Stimulated activated CD8-positive, alpha-beta memory T cell treated with anti-CD3 and anti-CD28 coated beads, Interleukin-15, amount 100 ng/mL, for 48 hours (primary cell): Measurements from ENCODE around the gene ADGRV1.
"Not testable (repeated sequence)": the region's sequence is repeated elsewhere in the genome, so short reads cannot be mapped to it uniquely, and the experiment has no call there.

Experiments used
- DNase-seq, 2 donors: peaks; one replicate each; pipeline ENCODE4 v3.0.0-alpha.2; 2020; ENCODE audit warnings: low read depth in 2 of 2

ADGRV1 gene

DNA sequence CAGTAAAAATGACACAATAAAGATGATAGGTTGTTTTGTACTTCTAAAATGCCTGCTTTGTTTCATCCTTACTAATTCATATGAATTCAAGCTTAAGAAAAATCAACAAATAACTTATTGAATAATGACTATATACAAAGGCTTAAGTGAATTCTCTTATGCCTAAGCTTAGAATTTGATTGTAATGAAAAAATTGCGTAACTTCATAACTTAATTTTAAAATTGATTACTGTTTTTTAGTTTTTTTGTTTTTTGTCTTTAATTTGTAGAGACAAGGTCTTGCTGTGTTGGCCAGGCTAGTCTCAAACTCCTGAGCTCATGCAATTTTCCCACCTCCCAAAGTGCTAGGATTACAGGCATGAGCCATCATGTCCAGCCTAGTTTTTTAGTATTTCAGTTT, 432.6 kb downstream of the ADGRV1 start:
- no peak for DNase-seq

DNA sequence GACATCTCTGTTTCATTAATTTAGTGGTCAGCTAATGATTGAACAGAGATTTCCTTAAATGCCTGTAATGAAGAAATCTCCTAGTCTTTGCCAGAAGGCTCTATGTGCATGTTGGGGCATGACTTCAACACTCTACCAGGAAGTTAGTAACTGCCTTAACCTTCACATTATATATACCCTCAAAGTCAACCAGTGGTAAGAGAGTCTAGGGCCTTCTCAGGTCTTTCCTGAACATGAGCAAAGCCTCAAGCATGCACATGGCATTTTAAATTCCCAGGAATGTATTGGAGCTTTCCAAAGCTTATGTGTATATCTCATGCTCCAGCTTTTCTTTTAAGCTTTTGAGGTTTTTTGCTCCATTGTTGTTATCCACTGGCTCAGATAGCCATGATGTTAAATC, 436.2 kb downstream of the ADGRV1 start:
- no peak for DNase-seq

DNA sequence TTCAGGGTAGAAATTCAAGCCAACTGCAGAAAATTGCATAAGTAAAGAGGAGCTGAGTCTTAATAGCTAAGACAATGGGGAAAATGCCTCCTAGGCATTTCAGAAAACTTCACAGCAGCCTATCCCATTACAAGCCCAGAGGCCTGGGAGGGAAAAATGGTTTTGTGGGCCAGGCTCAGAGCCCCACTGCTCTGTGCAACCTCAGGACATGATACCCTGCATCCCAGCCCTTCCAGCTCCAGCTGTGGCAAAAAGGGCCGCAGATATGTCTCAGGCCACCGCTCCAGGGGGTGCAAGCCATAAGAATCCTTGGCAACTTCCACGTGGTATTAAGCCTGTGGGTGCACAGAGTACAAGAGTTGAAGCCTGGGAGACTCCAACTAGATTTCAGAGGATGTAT, 437.5 kb downstream of the ADGRV1 start:
- DNase-seq: no peak

DNA sequence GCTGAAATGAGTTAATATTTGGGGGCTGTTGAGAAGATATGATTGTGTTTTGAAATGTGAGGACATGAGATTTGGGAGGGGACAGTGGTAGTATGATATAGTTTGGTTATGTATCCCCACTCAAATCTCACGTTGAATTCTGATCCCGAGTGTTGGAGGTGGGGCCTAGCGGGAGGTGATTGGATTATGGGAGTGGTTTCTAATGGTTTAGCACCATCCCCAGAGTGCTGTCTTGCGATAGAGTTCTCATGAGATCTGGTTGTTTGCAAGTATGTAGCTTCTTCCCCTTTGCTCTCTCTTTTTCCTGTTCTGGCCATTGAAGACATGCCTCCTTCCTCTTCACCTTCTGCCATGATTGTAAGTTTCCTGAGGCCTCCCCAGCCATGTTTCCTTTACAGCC, 438.5 kb downstream of the ADGRV1 start:
- no peak for DNase-seq

DNA sequence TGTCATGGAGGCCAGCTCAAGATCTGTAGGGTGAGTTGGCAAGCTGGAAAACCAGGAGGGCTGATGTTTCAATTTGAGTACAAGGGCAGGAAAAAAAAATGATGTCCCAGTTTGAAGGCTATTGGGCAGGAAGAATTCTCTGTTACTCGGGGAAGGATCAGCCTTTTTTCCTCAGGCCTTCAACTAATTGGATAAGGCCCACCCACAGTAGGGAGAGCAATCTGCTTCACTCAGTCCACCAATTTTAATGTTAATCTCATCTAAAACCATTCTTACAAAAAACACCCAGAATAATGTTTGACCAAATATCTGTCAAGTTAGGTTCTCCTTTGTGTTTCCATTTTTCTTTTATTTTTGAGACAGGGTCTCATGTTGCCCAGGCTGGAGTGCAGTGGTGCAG, 442.1 kb downstream of the ADGRV1 start:
- DNase-seq: no peak

DNA sequence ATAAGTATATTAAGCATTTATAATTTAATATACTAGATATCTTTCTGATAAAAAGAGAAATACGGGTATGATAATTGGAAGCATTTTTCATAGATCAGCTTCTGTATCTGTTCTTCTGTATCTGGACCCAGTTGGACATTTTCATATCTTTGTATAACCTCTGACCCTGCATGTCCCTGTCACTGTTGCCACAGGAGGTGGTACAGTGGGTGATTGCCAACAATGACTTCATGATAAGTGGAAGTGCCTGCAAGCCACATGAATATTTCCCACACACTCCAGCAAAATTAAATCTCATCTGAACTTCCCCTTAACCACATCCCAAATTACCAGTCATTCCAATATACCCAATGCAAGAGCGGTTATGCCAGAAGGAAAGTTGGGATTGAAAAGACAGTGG, 448.1 kb downstream of the ADGRV1 start:
- DNase-seq: no peak

DNA sequence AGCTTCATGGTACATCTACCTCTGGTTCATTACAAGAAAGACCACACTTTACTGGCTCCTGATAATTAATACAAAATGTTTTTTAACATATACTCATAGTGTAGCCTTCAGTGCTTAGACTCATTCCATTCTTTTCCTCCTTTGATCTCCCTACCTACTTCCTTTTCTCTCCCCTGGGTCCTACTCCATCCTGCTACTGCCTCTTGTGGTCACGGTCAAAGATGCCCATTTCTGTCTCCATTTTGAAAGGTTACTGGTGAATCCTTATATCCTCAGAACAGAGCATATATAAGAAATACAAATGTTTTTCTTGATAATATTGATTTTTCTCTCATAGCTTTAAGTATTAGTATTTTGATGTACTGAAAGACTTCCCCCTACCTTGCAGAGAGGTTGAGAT, 448.7 kb downstream of the ADGRV1 start:
- no peak for DNase-seq

DNA sequence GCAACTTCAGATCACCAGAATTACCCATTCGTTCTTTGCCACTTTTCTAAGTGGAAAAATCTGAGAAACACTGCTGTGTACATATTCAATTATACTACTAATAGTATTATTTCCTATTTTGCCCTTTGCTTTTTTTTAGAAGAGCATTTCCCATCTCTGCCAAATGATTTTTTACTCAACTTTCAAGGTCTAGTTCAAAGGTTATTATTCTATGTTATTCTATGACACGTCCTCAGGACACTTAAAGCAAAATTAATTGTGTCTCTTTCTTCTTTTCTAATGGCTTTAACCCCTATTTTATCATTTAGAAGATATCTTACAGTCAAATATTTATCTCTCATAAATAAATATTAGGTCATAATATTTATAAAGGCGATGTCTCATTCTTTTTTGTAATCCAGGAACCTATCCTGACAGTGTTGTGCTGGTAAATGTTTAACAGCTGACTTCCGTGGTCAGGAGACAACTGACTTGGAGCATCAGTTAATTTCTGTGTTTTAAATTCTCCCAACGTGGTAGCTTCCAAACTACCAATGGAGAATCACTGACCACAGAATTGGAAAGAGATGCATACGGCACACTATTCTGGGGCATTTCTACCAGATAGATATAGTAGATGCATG, 449.3 kb downstream of the ADGRV1 start:
- DNase-seq: no peak

DNA sequence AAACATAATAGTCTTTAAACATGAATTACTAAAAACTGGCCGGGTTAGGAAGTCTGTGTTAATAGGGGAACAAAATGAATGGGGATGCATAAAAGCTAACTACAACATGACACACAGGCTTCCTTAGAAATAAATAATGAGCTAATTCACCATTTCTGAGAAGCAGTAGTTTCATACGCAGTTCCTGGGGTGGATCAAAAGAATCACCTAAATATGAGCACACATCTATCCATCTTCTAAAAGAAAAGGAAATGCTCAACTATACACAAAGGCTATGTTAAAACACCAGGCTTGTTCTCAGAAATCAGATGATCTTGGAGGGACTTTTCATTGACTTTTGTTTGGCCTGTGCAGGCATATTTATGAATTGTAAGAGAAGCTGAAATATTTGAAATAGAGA, 451.5 kb downstream of the ADGRV1 start:
- no peak for DNase-seq

DNA sequence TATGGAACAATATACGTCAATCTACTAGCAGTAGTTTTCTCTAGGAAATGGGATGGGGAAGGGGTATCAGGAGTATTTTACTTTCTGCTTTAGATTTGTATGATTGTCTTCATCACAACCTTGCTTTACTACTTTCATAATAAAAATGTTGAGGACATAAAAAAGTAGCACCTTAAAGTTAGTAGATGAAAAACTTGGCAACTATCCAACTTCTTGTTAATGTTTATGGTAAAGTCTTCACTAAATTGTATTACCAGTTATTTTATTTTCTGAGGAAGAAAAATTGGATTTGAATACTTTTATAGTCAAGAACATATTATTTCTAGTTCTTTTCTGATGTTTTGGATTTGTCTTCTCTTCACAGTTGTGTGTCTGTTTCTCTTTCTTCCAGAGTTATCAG, 452.4 kb downstream of the ADGRV1 start:
- DNase-seq: no peak

DNA sequence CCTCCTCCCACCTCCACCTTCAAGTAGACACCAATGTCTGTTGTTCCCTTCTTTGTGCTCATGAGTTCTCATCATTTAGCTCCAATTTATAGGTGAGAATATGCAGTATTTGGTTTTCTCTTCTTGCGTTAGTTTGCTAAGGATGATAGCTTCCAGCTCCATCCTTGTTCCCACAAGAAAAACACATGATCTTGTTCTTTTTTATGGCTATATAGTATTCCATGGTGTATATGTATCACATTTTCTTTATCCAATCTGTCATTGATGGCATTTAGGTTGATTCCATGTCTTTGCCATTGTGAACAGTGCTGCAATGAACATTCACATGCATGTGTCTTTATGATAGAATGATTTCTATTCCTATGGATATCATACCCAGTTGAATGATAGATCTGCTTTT, 454.3 kb downstream of the ADGRV1 start:
- not testable (repeated sequence) for DNase-seq

DNA sequence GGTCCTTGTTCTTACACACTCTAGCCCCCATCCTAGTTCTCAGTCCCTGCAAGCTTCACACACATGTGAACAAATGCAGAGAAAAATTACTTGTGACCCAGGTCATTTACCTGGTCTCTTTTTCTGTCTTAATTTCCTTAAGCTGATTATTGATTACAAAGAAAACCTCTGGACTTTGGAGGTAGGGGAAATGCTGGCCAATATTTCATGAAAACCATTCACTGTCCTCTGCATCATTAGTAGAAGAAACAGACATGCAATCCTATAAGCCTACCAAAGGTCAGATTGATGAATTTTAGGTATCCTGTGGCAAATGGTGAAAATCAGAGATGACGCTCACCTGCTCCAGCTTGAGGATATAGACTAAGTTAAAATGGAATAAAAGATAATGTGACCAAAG, 457.7 kb downstream of the ADGRV1 start:
- DNase-seq: no peak

DNA sequence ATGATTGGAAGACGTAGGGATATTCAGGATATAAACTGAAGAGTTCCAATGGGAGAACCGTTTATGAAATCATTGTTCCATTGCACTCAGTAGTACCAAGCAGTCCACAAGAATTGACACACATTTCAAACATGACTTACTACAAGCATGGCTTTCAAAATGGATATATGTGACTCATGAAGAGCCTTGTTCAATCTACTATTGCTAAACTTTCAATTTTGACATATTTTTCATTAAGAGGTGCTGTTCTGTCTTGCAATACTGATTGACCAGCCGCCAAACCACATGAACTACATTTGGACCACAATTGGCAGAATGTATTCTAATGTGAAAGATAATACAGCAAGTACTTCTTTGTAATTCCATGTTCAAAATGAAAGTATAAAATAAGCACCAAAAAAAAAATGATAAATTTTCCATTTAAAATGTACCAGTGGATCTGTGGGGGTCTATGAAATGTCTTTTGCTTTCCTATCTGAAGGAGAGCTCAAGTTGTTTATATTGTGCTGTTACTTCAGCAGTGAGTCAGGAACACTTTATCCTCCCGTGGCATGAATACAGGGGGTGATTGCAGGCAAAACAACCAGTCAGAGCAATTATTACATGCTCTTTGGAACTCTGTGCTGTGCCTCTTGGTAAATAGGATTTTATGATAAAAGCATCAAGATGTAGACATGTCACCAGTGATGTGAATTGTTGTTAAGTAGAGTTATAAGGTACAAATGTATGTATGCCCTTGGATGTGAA, 458.5 kb downstream of the ADGRV1 start:
- no peak for DNase-seq

DNA sequence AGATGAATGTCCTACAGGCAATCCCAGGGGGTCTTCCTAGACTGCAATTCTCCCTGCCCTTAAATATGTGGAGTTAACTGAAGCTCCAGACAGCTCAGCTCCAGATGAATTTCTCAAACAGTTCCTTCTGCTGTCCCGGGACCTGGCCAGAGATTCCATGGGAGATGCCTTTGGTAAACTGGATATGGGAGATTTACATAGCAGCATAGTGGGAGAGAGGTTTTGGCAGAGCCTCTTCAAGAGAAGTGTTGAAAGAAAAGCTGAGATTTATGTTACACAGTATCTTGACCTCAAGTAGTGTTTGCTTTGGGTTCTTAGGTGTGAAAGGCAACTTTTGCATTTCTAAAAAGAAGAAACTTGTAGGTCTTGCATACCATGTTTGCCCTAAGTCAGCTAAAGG, 459.6 kb downstream of the ADGRV1 start:
- no peak for DNase-seq

DNA sequence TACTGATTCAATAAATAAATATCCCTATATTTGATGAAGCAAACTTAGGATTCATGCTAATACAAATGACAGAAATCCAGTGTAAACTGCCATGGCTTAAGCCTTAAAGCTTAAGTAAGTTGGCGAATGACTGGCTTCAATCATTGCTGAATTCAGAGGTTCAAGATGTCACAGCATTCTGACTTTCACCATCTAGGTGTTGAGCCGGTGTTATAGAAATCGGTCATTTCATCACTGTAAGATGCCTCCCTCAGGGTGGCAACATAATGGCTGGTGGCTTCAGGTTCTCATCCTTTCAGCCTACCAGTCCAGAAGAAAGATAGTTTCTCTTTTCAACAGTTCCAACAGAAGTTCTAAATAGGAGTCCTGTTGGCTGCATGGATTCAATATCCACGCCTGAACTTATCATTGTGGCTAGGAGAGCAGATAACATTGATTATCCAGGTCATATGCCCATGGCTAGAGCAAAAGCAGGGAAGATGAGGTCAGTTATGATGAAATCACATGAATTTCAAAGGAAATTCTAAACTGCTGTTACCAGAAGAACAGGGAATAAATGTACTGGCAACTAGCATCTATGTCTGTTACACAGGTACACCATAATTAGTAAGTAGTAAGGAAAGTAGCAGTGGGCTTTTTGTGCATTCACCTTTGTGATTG, 460.2 kb downstream of the ADGRV1 start:
- no peak for DNase-seq

DNA sequence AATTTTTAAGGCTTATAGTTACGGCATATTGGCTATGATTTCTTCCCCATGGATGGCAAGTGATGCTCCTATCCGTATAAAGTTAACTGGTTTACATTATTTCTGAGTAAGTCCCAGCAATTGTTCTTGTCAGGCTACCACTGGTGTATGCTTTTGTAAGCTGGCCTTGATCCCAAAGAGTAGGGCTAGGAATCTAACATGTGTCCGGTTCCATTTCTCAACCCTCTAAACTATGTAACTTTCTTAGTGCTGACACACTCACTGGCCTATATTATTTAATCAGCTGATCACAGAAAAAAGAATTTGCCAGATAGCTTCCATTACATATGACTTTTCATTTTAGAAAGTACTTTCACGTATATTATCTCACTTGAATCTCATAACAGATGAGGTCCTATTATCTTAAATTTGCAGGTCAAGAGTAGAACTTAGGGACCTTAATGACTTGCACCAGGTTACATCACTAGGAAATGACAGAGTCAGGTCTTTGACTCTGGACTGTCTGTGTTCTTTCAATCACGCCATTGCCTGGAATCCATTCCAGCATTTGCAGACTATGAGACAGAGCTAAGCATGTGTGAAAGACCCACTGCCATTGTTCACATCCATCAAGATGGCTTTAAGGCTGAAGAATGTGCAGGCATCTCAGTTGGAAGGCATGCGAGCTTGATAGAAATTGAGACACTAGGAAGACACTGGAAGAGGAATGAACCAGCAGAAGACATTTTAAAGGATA, 461.6 kb downstream of the ADGRV1 start:
- no peak for DNase-seq

DNA sequence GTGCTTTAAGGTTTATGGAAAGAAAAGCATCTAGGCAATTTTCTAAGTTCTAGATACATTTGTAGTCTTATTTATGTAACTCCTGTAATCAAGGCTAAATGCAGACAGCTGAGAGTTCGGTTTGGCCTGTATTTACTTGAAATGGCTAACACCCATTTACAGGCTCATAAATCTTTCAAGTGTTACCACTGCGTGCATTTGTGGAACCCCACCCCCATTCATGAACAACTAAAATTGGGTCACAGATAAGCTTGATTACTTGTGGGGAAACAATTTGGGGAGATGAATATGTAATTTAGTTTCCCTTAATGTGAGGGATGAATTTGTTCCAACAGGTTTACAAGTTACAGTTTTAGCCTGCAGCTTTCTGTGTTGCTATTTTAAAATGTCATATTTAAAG, 463.9 kb downstream of the ADGRV1 start:
- no peak for DNase-seq

DNA sequence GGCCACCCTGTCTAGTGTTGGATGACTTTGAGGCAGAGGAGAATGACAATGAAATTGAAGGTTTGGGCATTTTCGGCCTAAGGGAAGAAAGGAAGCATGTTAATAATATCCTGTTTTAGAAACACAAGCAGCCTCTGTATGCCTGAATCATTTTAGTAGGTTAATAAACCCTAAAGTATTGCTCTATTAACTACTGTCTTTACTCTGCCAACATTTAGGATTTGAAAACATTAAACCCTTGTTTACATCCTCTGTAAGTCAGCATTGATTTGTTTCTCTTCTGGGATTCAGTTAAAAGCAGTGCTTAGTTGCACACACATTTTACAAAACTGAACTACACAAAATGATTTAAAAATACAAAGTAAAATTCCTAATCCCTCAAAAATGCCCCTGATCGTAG, 465.6 kb downstream of the ADGRV1 start:
- DNase-seq: no peak

DNA sequence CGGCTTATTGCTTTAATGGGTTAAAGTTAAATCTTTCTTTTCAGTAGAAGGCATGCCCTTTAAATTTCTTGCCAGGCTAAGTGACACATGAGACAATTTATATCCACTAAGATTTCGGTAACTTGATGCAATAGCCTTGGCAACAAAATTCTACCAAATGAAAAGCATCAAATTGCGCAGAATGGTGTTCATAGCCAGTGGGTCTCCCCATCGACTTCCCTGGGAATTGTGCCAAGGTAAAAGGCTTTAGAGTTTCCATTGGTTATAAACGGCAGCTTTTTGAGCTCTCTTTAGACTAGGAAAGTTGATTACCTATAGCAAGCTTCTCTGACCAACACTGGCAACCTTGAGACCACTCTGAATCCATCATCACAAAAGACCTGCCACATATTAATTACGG, 466.1 kb downstream of the ADGRV1 start:
- no peak for DNase-seq

DNA sequence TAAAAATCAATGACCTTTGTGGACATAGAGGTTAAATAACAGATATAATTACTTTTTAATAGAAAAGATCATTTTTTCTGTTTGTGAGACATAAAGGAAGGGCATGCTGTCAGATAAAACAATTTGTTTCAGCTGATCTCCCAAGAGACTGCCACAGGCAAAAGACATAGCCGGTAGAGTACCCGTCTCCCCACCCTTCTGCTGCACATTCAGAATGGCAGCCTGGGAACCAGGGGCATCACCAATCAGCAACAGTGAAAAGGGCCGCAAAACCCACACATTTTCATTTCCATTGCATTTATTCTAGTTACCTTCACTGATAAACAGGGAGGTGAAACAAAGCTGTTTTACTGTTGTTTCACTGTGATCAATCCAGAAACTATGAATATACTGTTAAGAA, 466.9 kb downstream of the ADGRV1 start:
- no peak for DNase-seq

DNA sequence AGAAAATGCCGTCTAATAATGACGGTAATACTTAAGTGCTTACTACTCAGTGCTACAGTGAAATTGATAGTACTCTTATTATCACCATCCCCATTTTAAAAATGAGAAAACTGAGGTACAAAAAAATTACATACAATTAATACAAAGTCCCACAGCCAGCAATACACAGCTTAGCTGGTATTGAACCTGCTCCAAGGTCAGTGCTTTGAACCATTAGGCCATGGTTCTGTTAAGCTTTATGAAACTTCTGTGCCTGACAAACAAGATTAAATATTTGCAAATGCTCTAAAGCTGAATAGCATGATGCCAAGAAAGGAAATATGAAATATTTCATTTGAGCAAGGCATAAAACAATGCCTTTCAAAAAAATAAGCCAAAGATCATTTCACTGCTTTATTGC, 467.4 kb downstream of the ADGRV1 start:
- no peak for DNase-seq

DNA sequence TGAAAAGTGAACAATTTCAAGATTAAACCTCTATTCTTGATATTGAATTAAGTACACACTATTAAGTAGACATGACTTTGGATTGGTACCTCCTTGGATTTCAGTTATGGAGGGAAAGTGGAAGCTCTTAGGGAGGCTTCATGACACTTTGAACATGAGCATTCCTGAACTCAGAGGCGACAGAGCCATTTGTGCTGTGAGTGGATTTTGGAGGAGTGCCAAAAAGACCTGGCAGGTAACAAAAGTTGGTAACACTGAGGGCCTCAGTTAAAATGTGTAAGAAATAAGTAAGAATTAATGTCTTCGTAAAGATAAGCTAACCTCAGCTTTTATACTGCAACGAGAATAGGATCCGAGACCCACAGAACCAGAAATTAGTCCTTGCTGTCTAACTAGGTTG, 467.9 kb downstream of the ADGRV1 start:
- no peak for DNase-seq
